Inflammatory macrophage treated with lipopolysaccharide for 1 hour (primary cell): ENCODE measurements around the gene KLHL22.
"Not testable (repeated sequence)": the region's sequence is repeated elsewhere in the genome, so short reads cannot be mapped to it uniquely, and the experiment has no call there.

Experiments
- DNase-seq, 2 donors: peaks; one replicate each; pipeline ENCODE4 v3.0.0-alpha.2; 2020 to 2022

Gene KLHL22

GRCh38 chr22:20430720-20431510, 64.7 kb downstream of the KLHL22 start:
- DNase-seq, result peak; percentile 11 to 42

DNA sequence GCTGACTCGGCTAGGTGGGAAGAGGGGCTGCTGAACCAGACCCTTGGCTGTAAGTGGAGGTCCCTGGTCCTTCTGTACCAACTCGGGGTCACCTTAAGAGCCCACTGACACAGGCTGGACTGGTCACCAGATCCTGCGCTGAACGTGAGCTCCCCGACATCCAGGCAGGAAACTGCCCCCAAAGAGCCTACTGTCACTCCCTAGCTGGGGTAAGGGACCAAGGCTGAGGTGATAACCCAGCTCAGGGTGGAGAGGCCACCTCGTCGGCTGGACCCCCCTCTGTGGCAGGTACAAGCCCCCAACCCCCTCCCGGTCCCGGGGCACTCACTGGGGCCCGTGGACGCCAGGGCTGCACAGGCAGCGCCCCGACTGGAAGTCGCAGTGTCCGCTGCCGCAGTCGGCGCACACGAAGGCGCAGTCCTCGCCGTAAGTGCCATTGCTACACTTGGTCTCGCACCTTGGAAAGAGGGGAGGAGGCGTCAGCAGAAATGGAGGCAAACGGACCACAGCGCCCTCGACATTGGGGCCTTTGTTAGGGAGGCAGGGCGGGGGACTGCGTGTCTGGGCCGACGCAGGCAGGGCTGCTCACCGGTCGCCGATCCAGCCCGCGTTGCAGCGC, 65.4 kb downstream of the KLHL22 start:
- no peak for DNase-seq

DNA sequence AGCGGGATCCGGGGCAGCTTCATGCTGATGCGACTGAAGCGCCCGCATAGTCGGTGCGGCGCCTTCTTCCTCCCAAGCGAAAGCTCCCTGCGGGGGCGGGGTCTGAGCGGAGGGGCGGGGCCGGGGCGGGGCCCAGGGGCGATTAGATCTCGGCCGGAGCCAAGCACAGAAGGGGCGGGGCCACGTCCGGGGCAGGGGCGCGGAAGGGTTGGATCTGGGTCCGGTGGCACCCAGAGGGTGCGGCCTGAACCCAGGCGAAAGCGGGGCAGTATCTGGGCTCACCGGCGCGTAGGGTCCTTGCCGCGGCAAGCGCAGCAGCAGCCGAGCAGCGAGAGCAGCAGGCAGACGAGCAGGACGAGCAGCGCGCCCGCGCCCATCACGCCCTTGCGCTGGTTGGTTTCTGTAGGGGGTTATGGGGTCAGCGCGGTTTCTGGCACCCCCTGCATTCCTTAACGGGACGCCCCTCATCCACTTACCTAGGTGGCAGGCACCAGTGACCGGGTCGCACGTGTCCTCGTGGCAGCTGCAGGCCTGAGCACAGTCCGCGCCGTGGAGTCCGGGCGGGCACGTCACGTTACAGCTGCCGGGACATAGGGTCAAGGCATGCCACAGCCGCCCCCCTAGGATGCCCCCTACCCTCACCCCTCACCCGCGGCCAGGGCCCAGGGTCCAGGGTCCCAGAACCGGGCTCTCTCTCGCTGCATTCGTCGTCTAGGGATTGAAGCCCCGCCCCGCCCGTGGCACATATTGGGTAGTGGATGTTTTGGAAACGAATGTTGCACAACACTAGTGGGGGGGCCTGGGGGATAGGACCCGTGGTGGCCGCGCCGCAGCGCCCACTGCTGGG, 66.1 kb downstream of the KLHL22 start:
- peak; percentile 60 to 81 for DNase-seq

DNA sequence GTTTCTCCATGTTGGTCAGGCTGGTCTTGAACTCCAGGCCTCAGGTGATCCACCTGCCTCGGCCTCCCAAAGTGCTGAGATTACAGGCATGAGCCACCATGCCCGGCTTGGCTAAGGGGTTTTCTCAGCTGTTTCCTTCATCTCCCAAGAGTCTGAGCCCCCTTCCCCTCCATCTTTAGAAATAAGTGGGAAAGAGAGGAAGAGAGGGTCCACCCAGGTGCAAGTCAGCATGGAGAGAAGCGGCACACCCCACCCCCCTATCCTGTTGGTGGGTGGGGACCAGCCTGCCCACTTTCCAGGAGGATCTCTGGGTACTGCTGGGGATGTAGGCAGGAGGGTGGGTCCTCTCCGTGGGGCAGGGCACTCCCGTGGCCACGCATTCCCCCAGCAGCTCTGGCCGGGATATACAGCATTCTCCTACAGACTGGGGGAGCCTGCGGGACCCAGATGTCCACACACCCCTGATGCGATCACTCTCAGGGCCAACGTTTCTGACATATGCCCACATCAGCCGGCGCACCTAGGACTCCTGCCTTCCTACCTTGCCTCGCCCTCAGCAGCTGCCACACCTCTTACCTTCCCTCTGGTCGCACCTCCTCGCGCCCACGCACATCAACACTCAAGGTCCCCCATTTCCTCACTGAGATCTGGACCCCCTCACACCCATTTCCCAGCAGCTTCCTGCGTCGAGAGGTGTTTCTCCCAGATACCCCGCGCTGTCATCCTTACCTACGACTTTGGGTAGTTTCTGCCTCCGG, 66.9 kb downstream of the KLHL22 start:
- no peak for DNase-seq

GRCh38 chr22:20427945-20428417, 67.6 kb downstream of the KLHL22 start:
- DNase-seq, result no peak

- no peak for DNase-seq
Measured at GRCh38 chr22:20427104-20427944, 68.3 kb downstream of the KLHL22 start.

GRCh38 chr22:20426259-20426615, 69.4 kb downstream of the KLHL22 start:
- DNase-seq, result no peak

DNA sequence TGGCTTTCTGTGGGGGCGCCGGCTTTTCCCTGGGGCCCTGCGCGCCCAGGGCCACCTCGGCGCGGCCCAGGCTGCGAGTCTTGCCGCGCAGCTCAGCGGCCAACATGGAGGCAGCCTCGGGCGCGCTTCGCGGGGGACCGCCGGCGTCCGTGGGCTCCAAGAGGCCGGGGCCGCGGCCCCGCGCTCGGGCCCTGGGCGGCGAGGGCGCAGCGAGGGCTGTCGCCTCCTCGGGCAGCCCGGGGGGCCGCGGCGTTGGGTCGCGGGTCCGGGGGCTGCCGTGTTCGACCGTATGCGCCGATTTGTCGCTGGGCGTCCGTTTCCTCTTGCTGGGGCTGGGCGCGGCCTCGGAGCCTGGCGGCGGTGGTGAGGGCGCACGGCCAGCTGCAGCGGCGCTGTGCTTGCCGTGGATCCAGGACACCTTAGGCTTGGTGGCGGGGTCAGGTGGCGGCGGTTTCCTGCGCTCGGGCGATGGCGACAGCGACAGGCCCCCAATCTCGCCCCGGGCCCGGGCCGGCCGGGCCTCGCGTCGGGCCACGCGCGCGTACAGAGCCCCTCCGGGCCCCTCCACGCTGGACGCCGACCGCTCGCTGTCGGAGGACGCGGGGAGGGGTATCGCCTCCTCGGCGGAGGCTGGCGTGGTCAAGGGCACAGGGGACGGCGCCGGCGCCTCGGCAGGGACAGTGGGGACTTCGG, 69.9 kb downstream of the KLHL22 start:
- no peak for DNase-seq

GRCh38 chr22:20424932-20425565, 70.5 kb downstream of the KLHL22 start:
- DNase-seq, result no peak

GRCh38 chr22:20424568-20424931, 71.0 kb downstream of the KLHL22 start:
- DNase-seq, result no peak

DNA sequence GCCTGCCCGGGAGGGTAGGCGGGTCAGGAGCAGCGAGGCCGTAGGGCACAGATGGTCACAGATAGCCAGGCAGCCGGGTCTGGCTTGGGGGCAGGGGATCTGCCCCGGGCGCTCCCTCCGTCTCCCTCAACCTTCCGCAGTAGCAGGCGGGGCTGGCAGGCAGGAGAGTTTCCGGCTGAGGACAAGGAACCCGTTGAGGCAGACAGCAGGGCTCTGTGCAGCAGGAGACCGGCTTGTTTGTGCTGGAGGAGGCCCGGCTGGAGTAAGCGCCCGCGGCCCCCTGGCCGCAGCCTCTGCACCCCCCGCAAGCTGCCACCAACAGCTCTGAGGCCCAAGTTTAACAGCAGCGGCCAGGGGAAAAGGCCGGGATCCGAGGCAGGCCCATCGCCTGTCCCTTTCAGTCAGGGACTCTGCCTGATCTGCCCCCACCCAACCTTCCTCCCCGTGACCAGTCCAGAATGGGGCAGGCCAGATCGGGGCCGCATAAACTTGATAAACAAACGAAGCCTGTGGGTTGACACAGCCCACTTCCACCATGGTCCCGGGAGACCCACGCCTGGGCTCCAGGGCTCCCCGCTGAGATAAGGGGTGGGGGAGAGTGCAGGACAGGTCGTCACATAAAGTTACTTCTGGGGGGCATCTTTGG, 71.6 kb downstream of the KLHL22 start:
- no peak for DNase-seq

- DNase-seq, result no peak
Measured at GRCh38 chr22:20423008-20423905, 72.3 kb downstream of the KLHL22 start.

GRCh38 chr22:20422271-20423007, 73.2 kb downstream of the KLHL22 start:
- DNase-seq, result no peak

GRCh38 chr22:20421507-20421874, 74.1 kb downstream of the KLHL22 start:
- DNase-seq, result no peak

GRCh38 chr22:20420157-20420842, 75.3 kb downstream of the KLHL22 start:
- no peak for DNase-seq

GRCh38 chr22:20419664-20419951, 76.0 kb downstream of the KLHL22 start:
- no peak for DNase-seq

GRCh38 chr22:20418211-20418788, 77.3 kb downstream of the KLHL22 start:
- DNase-seq, result peak; percentile 46 to 87

DNA sequence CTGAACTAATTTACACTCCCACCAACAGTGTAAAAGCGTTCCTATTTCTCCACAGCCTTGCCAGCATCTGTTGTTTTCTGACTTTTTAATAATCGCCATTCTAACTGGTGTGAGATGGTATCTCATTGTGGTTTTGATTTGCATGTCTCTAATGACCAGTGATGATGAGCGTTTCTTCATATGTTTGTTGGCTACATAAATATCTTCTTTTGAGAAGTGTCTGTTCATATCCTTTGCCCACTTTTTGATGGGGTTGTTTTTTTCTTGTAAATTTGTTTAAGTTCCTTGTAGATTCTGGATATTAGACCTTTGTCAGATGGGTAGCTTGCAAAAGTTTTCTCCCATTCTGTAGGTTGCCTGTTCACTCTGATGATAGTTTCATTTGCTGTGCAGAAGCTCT, 79.9 kb downstream of the KLHL22 start:
- DNase-seq, result not testable (repeated sequence)
